GM19193 (cell line): ENCODE results near the gene CD80.

ENCODE experiments used
- POLR2A ChIP-seq: IDR thresholded peaks from 4 replicates; pipeline ENCODE4 v1.6.1; 2011; ENCODE audit not compliant: insufficient read depth, insufficient read length; ENCODE audit errors: extremely low read depth

CD80 gene

DNA sequence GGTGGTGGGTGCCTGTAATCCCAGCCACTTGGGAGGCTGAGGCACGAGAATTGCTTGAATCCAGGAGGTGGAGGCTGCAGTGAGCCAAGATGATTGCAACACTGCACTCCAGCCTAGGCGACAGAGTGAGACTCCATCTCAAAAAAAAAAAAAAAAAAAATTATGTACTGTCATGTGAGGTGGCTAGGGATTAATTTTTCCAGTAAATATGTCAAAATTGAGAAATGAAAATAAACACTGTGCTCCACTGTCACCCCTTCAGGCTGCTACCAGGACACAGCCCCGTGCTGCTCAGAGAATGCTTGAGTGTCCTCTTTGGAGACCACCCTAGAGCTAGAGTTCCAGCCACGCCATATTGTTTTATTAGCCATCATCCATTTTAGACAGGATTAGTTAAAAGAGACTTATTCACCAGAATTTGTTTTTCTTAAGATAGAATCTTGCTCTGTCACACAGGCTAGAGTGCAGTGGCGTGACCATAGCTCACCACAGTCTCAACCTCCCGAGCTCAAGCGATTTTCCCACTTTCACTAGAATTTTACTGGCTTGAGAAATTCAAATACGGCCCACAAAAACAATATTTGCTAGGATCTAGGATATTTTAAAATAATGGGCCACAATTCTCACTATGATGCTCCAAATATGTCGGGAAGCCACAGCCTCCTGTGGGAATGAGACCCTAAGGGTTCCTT lies 642 bp downstream of the CD80 start:
- TF ChIP-seq POLR2A, result no peak

DNA sequence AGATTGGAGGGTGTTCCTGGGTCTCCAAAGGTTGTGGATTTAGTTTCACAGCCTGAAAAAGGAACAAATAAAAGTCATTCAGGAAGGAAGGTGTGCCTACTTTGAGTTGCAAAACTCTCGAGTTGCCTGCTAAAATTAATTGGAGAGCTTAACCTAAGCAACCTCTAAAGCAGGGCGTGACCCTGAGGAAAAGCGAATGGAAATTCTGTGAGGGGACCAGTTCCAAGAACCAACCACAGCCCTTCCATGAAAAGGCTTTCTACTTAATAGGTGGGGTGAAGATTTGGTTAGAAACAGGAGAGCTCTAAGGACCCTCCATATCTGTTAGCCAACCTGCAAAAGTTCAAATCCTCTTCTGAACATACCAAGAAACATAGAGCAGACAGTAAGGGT lies 1.5 kb downstream of the CD80 start:
- TF ChIP-seq POLR2A, result no peak

- no peak for TF ChIP-seq POLR2A
Observed at GRCh38 chr3:119557192-119557876, 2.1 kb downstream of the CD80 start.

GRCh38 chr3:119555929-119556328 lies 3.5 kb downstream of the CD80 start:
- no peak for TF ChIP-seq POLR2A

DNA sequence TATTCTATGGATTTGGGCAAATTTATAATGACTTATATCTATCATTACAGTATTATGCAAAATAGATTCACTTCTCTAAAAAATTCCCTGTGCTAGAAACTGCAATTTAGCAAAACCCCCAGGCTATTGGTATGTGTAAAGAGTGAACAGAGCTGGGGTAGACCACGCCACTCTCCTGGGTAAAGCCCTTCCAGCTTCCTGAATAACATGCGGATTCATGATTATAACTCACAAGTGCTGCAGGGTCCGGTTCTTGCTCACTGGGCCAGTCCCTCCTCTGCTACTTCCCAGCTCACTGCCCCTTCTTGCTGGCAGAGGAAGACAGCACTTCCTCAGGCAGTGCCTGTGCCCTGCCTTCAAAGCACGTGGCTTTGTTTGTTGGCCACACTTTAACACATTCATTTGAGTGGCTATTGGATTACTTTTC lies 4.1 kb downstream of the CD80 start:
- TF ChIP-seq POLR2A, result peak; percentile 49

GRCh38 chr3:119553823-119554415 lies 5.5 kb downstream of the CD80 start:
- no peak for TF ChIP-seq POLR2A

DNA sequence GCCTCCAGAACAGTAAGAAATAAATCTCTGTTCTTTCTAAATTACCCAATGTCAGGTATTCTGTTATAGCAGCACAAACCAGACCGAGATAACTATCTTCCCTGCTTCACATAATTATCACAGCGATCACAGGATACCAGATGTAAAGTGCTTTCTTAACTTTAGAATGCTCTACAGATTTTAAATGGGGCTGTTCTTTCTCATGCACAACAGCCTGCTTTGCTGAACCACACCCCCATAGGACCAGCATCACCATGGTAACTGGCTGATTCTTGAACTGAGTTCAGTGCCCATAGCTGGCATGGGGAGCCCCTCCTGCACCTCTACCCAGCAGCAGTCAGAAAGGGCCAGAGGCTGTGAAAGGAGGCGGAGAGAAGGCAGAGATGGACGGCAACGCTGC lies 7.8 kb downstream of the CD80 start:
- TF ChIP-seq POLR2A, result no peak

DNA sequence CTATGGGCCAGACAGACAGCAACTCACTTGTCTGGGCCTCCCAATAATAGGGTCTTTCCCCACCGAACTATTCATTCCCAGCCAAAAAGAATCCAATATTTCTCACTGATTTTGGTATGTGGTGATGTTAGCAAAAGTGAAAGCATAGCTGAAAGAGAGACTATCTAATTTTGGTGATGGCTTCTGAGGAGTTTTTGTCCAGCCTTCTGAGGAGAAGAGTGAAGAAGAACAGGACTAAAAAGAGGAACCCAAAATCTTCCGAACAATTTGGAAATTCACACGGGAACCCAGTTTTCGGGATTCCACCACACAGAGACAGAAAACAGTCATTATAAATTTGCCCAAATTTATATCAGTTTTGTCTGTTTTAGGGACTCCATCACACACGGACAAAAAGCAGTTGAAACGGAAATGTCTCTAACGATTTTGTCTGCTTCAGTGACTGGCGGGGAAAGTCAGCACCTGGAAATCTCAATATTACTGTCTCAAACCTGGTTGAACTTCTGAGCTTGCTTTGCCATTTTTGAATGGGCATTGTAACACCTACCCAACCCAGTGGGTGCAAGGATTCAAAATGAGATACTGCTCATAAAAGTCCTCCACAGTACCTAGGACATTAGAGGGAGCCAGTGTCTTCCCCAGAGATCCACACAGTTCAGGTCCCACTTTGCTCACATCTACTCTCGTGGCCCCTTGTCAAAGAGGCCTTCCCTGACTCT lies 9.1 kb downstream of the CD80 start:
- peak; percentile 24 for TF ChIP-seq POLR2A

DNA sequence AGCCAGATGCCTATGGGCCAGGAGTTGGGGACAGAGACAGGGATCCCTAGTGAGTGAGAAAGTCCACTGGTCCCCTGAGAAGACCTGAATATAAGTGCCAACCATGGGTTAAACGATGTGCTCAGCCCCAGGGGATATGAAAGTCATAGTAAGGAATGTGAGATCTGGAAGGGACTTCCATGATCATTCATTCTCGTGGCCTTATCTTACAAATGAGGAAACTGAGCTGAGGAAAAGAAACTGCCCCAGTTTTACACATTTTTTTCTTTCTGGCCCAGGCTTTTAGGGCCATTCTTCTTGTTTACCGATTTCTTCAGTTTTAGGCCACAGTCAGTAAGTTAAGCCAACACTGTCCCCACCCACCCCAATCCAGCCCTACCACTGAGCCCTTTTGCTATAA lies 11.1 kb downstream of the CD80 start:
- no peak for TF ChIP-seq POLR2A

DNA sequence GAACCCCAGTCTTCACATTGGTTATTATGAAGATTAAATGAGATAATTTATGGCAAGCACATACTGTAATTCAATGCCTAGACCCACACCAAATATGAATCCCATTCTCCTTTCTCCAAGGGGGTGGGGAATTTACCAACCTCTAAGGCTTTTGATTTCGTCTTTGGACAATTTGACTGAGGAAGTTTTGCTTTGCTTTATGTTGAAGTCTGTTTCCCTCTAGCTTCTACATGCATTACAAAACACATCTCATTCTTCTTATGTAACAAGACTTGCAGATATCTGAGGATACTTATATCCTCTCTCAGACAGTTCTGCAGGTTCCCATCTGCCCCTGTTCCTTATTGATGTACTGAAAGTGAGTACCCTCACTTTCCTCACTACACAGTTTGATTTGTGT lies 12.2 kb downstream of the CD80 start:
- TF ChIP-seq POLR2A, result no peak

DNA sequence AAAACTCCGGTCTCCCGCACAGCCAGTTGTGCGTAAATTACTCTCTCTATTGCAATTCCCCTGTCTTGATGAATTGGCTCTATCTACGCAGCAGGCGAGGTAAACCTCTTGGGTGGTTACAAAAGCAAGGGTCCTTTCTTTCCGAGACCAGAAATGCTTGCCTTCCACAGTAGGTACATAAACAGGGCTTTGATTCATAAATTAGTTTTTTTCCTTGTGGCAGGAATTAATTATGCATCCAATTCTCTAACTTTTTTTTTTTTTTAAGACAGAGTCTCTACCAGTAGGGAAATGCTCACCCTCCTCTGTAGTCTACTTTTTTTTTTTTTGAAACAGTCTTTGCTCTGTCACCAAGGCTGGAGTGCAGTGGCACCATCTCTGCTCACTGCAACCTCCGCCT lies 16.3 kb downstream of the CD80 start:
- no peak for TF ChIP-seq POLR2A

GRCh38 chr3:119542168-119542767 lies 17.1 kb downstream of the CD80 start:
- no peak for TF ChIP-seq POLR2A

GRCh38 chr3:119541547-119541946 lies 17.9 kb downstream of the CD80 start:
- no peak for TF ChIP-seq POLR2A

- TF ChIP-seq POLR2A, result no peak
Observed at GRCh38 chr3:119538772-119539171, 20.6 kb downstream of the CD80 start.

GRCh38 chr3:119536757-119537156 lies 22.7 kb downstream of the CD80 start:
- no peak for TF ChIP-seq POLR2A
